GM21737 (cell line): Measurements from ENCODE around the gene PPM1N.

Source experiments
- ATAC-seq: cut with Tn5 transposase; IDR thresholded peaks from one replicate; pipeline ENCODE4 v1.9.1; 2021; ENCODE audit warnings: mild to moderate bottlenecking, moderate library complexity; ENCODE audit not compliant: unreplicated experiment

The PPM1N gene

GRCh38 chr19:45488708-45489107 lies 9.5 kb upstream of the PPM1N start:
- no peak for ATAC-seq

GRCh38 chr19:45489216-45489855 lies 8.9 kb upstream of the PPM1N start:
- no peak for ATAC-seq

DNA sequence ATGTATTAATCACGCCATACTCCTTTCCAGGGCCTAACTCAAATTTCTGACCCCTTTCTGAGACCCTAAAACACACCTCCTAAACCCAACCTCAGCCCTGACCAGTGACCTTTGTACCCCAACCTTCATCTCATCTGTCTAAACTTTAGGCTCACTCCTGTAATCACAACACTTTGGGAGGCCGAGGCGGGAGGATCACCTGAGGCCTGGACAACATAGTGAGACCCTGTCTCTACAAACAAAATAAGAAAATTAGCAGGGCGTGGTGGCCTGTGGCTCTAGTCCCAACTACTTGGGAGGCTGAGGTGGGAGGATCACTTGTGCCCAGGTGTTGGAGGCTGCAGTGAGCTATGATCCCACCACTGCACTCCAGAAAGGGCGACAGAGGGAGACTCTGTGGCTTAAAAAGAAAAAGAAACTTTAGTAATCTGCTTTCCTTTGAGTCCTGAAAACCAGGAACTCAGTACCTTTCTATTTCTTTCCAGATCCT lies 6.1 kb upstream of the PPM1N start:
- ATAC-seq = no peak

- no peak for ATAC-seq
These were observed 5.4 kb upstream of the PPM1N start for GRCh38 chr19:45492627-45493470.

DNA sequence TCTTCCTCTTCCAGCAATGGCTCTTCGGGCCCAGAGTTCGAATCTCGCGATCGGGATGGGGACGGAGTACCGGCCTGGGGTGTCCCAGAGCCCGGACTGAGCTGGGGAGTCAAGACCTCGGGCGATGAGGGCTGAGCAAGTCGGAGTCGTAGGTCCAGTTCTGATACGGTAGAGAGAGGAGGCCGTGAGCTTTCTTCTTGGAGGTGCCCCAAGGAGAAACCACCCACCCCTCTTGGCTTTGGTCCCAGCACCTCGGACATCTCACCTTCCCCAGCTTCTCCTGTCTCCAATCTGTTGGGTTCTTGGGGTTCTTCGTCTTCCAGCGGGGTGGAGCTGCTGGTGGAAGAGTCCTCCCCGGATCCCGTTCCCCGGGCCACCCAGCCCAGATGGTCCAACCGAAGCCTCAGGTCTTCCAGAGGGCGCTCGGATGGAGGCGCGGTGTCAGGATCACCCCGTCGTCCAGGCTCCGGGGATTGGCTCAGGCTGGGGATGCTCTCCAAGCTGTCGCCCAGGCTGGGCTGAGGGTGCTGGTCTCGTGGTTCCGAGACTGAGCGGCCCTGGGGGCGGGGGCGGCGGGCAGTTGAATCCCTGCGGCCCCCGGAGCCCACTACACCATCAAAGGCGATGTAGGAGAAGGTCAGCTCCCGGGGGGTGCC lies 3.9 kb upstream of the PPM1N start:
- no peak for ATAC-seq

DNA sequence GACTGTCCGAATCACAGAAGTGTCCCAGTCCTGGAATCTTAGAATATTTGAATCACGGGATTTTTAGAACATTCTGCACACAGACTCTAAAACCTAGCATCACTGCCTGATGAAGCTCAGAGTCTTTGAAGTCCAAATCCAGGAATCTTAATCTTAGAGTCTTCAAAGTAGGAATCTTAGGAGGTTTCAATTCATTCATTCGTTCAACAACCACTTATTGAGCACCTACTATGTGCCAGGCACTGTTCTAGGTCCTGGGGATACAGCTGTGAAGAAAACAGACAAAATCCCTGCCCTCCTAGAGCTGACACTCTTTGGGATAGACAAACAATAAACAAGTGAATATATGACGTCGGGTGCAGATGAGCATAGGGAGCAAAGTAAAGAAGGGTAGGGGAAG lies 3.1 kb upstream of the PPM1N start:
- no peak for ATAC-seq

DNA sequence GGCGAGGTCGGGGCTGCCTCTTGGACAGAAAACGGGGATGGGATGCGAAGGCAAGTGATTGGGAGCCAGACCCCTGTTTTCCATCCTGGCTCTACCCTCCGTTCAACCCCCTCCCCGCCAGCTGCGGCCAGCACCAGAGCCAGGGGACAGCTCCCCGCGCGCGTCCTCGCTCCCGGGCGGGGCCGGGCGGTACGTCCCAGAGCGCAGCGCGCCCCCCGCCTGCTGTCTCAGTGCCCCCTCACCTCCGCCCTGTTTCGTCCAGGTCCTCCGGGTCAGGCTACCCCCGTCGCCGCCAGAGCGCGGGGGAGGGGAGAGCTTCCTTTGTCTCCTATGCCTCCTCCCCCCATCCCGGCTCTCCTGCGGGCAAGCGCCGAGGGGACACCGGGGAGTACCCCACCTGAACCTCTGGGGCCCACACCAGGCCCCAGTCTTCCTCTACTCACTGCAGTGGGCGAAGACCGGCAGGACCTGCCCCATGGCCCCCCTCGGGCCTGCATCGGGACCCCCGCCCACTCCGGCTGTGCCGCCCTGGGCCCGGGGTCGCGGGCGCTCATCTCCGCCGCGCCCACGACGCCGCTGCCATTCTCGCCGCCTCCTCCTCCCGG lies 1.8 kb upstream of the PPM1N start:
- ATAC-seq = peak; percentile 8

GRCh38 chr19:45497791-45498190 lies 452 bp upstream of the PPM1N start:
- ATAC-seq = no peak

- no peak for ATAC-seq
These were observed 1.2 kb downstream of the PPM1N start for GRCh38 chr19:45499196-45500180.

DNA sequence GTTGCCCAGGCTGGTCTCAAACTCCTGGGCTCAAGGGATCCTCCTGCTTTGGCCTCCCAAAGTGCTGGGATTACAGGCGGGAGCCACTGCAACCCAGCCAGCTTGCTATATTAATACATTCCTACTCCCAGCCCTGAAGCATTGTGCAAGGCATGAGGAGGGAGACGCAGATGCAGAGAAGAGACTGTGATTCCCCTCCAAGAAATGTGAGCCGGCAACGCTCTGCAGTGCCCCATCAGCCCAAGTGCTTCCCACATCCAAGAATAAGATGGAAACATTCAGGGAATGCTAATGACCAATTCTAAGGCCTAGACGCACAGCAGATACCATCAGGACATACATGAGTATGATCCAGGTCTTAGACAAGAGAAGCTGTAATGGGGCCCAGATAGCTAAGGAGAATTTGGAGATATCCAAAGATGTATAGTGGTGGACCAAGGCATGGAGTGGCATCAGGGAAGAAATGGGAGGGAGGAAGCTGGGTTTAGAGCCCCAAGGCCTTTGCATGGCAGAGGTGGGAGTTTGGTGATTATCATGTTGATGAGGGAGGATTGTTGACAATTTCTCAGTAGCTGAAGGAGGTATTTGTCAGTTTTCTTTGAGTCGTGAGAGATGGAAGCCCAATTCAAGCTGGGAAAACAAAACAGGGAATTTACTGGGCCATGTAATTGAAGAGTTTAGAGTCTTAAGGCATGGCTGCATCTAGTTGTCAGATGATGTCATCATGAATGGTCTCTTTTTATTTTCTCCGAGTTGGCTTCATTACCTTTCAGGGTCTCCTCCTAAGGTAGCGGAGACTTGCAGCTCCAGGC lies 2.9 kb downstream of the PPM1N start:
- no peak for ATAC-seq

DNA sequence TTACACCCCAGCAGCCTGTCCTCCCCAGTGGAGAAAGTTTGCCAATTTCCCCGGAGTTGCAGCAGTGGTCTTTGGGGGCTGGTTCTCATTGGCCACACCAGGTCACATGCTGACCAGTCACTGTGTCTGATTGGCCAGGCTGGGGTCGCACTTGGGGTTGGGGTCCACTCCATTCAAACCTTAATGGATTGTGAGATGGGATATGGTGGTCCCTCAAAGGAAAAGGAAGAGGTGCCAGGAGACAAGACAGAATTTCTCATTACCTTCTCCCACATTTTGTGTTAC lies 3.4 kb downstream of the PPM1N start:
- no peak for ATAC-seq

DNA sequence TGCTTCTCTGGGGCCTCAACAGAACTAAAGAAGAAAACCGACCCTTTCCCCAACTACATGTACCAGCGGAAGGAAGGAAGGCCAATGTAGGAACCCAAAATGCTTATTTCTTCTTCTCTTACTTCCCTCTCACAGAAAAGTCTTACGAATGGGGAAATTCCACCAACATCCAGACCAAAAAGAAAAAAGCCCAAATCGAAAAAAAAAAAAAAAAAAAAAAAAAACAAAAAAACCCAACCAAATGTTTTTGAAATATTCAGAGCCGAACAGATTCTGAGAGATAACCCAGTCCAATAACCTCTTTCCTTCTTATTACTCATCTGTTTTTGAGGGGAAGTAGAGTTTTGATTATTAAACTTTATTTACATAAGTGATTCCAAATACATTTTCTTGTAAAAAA lies 3.9 kb downstream of the PPM1N start:
- no peak for ATAC-seq

DNA sequence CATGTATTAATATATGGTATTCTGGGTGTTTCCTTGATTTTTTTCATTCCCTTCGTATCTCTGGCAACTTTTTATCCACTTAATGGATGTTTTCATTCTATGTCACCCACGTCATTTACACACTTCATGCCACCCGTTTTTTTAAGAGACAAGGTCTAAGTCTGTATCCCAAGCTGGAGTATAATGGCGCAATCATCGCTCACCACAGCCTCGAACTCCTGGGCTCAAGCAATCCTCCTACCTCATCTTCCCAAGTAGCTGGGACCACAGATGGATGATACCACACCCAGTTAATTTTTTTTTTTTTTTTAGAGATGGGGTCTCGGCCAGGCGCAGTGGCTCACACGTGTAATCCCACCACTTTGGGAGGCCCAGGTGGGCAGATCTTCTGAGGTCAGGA lies 5.7 kb downstream of the PPM1N start:
- no peak for ATAC-seq

DNA sequence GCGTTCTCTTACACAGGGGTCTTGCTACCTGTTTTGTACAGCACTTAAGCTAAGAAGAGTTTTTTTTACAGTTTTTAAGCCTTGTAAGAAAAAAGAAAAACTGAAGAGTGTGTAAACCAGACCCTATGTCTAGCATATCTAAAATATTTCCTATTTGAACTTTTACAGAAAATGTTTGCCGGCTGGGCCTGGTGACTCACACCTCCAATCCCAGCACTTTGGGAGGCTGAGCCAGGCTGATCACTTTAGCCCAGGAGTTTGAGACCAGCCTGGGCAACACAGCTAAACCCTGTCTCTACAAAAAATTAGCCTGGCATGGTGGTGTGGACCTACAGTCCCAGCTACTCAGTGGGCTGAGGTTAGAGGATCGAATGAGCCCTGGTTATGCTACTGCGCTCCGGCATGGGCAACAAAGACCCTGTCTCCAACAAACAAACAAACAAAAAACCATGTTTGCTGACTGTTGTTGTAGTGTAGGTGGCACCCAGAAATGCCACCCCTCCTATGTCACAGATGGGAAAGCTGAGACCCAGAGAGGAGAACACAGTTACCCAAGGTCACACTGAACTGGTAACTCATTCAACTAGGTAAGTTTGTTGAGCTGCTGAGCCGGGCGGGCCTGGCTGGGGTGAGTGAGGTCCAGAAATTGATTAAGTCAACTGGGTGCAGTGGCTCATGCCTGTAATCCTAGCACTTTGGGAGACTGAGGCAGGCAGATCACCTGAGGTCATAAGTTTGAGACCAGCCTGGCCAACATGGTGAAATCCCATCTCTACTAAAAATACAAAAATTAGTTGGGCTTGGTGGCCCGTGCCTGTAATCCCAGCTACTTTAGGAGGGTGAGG lies 7.1 kb downstream of the PPM1N start:
- ATAC-seq = no peak

- no peak for ATAC-seq
These were observed 7.7 kb downstream of the PPM1N start for GRCh38 chr19:45505996-45506245.

DNA sequence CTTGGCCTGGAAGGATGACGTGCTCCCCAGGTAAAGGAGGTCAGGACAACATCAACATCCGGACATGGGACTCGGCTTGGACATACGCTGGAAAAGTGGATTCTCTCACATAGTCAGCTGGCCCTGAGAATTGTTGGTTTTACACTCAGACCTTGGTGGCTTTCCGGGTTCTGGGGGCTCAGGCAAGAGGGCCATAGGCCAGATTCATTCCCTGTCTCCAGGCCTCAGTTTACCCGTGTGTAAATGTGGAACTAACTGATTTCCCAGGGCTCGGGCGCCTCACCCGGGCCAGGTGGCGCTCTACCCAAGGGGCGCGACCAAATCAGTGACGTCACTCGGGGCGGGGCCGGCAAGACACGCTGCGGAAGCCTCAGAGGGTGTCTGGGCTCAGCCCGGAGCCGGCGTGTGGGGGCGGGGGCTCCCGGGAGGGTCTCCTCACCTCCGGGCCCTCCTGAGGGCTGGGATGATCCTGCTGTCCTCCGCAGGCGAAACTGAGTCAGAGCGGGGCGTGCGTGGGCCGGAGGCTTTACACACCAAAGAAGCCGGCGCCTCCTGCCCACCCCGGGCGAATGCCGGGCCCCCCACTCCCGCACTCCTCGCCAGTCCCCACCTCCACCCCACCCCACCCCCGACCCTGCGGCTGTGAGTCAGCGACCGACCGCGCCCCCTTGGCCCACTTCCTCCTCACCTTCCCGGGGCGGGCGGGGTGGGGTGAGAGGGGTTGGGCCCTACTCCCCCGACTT lies 8.2 kb downstream of the PPM1N start:
- ATAC-seq = peak; percentile 54

DNA sequence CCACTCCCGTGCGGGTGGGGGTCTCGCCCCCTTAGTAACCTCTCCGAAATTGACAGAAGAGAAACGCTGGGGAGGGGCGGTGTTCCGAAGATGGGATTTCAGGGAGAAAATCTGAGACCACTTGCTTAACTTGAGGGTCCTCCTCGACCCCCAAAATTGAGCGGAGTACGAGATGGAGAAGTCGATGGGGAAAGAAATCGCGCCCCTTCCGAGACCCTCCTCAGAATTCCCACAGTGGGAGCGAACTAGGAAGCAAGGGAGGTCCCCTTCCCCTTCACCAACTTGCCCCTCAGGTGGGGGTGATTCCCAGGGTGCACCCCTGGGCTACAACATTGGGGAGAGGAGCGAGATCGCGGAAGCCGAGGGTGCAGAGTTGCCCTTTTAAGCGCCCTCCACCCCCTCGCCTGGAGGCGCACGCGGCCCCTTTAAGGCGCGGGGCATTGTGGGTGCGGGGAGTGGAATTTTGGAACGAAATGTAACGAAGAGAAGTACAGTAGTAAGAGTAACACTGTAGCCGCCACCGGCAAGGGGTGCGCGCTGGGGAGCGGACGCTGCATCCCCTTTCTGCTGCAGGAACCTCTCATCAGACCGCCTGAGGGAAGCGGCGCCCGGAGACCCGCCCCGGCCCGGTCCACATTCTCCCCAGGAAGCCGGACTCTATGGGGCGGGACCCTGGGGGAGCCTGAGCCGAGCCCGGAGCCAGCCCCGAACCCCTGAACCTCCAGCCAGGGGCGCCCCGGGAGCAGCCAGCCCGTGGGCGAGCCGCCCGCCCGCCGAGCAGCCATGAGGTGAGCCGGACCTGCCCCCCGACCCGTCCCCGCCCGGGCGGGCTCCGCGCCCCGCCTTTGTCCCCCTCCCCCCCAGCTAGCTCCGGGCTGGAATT lies 9.0 kb downstream of the PPM1N start, which contains the start of gene VASP:
Gene VASP, plus strand, starts transcription at position 491 of the 883 bp plus-strand sequence. Its CDS starts 293 bp downstream, at position 784.
- peak; percentile 41 for ATAC-seq
